ENCODE measurements around the gene CDC14B. TPM values are rescaled to one million over a fixed set of nuclear protein-coding genes. Genes with fewer than 3 reads are reported as not detected.

Gene CDC14B
- total and polyA plus RNA-seq, 2 donors (not counting 1 experiment from before 2014, with no cell fraction given): 2.8 to 8.5 TPM

DNA sequence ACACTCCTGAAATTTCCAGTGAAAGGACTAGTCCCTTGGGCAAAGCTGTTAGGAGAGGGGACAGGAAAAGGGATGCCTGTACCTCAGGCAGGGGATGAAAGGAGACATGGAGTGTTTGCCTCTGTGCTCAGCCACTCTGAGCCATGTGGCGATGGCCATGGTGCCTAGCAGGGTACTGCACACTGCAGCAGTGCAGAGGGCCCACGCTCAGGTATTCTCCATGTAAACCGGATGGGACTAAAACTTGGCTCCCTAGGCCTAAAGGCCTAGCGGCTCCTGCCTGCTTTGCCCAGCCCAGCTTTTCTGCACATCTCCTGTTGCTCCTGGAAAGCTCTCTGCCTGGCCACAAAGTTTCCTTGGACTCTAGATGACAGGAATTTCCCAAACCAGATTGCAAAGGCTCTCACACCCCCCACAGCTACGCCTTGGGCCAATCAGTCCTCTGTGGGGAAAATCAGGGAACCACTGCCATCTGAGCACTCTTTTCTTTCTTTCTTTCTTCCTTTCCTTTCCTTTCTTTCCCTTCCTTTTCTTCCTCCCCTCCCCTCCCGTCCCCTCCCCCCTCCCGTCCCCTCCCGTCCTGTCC is 125.3 kb downstream of the CDC14B start:
- intact Hi-C loops (cut with micrococcal nuclease): no loop called here
- Mint-ChIP-seq H3K27ac (no peak overlapping the region), H3K4me3 (no peak overlapping the region), H3K9me3 (ENCODE audit: insufficient read depth) (no peaks in the 10 kb centered on the region), H3K4me1 (no peaks in the 10 kb centered on the region), H3K27me3 (no peaks in the 10 kb centered on the region)
- Histone ChIP-seq H3K9ac (ENCODE audit: low read length) (no peak overlapping the region), H3K79me2 (ENCODE audit: control insufficient read depth, insufficient read depth, low read length) (no peaks in the 10 kb centered on the region), H3K9me3 (ENCODE audit: control extremely low read depth in 1 of 3, control insufficient read depth in 2 of 3, insufficient read depth in 1 of 3, low read length in 2 of 3) (no peaks in the 10 kb centered on the region), H2AFZ (ENCODE audit: insufficient read depth, low read depth, low read length, poor library complexity, severe bottlenecking) (no peak overlapping the region), H3K4me1 (ENCODE audit: control insufficient read depth in 2 of 2, insufficient read depth in 2 of 2, low read length in 2 of 2) (no peaks in the 10 kb centered on the region), H3K27me3 (replicated peaks in 1 of 4; ENCODE audit: control extremely low read depth in 1 of 4, control insufficient read depth in 3 of 4, insufficient read depth in 4 of 4, low read length in 3 of 4) (no peaks in the 10 kb centered on the region), H3K27ac (ENCODE audit: low read length in 2 of 2) (no peak overlapping the region), H4K20me1 (ENCODE audit: control insufficient read depth, insufficient read depth, low read length, poor library complexity, severe bottlenecking) (no peaks in the 10 kb centered on the region), H3K36me3 (replicated peaks in 1 of 2; ENCODE audit: control extremely low read depth in 1 of 2, control insufficient read depth in 1 of 2, extremely low read depth in 1 of 2, insufficient read depth in 2 of 2, low read length in 1 of 2) (peaks cover 0 to 7% of the 10 kb centered on the region in 2 experiments), H3K4me3 (ENCODE audit: control extremely low read depth in 1 of 5, extremely low read depth in 1 of 5, insufficient read depth in 1 of 5, low read depth in 2 of 5, low read length in 4 of 5) (no peak overlapping the region), H3K4me2 (replicated peaks; ENCODE audit: low read depth, low read length, poor library complexity, severe bottlenecking) (no peak overlapping the region)
- ATAC-seq (ENCODE audit: low read depth) (no peak), DNase-seq (no peak)
- ChIA-PET CTCF (no interaction called here), POLR2A (interaction anchor here (0.7 kb wide), 1 partner anchor 12 kb away, joined by 3 read pairs; no protein-coding TSS in a partner anchor)
- 93% methylated on average over 5 of the region's 8 CpGs for WGBS (ENCODE audit: insufficient coverage)
- TF ChIP-seq, protein P1, sequence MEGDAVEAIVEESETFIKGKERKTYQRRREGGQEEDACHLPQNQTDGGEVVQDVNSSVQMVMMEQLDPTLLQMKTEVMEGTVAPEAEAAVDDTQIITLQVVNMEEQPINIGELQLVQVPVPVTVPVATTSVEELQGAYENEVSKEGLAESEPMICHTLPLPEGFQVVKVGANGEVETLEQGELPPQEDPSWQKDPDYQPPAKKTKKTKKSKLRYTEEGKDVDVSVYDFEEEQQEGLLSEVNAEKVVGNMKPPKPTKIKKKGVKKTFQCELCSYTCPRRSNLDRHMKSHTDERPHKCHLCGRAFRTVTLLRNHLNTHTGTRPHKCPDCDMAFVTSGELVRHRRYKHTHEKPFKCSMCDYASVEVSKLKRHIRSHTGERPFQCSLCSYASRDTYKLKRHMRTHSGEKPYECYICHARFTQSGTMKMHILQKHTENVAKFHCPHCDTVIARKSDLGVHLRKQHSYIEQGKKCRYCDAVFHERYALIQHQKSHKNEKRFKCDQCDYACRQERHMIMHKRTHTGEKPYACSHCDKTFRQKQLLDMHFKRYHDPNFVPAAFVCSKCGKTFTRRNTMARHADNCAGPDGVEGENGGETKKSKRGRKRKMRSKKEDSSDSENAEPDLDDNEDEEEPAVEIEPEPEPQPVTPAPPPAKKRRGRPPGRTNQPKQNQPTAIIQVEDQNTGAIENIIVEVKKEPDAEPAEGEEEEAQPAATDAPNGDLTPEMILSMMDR (IDR thresholded peaks at IDR 0.05): no peak
- TF ChIP-seq EZH2 (IDR thresholded peaks at IDR 0.05; ENCODE audit: borderline replicate concordance, insufficient read depth, low read depth, low read length, poor library complexity, severe bottlenecking): no peak

DNA sequence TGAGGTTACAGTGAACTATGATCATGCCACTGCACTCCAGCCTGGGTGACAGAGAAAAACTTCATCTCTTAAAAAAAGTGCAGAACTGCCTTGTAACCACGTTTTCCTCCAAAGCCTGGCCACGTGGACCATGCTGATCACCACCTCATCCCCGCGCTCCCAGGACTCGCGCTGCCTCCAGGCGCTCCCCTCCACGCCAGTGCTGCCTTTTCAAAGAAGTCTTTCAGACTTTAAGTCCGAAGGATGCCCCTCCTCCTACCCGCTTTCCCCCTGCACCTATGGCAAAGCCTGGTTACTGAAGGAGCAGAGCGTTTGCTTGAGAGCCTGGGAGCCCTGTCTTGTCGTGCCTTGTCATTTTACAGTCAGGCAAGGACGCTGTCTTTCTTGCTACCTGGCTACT is 125.9 kb downstream of the CDC14B start:
- H3K9me3 ChIP-seq (ENCODE audit: control extremely low read depth in 1 of 3, control insufficient read depth in 2 of 3, insufficient read depth in 1 of 3, low read length in 2 of 3): no peaks in the 10 kb centered on the region
- no peaks in the 10 kb centered on the region for H3K4me1 ChIP-seq (ENCODE audit: control insufficient read depth in 2 of 2, insufficient read depth in 2 of 2, low read length in 2 of 2)
- no peak overlapping the region for H3K27ac ChIP-seq (ENCODE audit: low read length in 2 of 2)
- H2AFZ ChIP-seq (ENCODE audit: insufficient read depth, low read depth, low read length, poor library complexity, severe bottlenecking): no peak overlapping the region
- no peak overlapping the region for H3K9ac ChIP-seq (ENCODE audit: low read length)
- Mint-ChIP-seq H3K4me3 (no peak overlapping the region), H3K9me3 (ENCODE audit: insufficient read depth) (no peaks in the 10 kb centered on the region), H3K27ac (no peak overlapping the region), H3K4me1 (no peaks in the 10 kb centered on the region), H3K27me3 (no peaks in the 10 kb centered on the region)
- no peak for TF ChIP-seq EZH2 (IDR thresholded peaks at IDR 0.05; ENCODE audit: borderline replicate concordance, insufficient read depth, low read depth, low read length, poor library complexity, severe bottlenecking)
- TF ChIP-seq, protein P1 (IDR thresholded peaks at IDR 0.05): no peak
- POLR2A ChIA-PET: no interaction called here
- H3K27me3 ChIP-seq (replicated peaks in 1 of 4; ENCODE audit: control extremely low read depth in 1 of 4, control insufficient read depth in 3 of 4, insufficient read depth in 4 of 4, low read length in 3 of 4): no peaks in the 10 kb centered on the region
- intact Hi-C loops (cut with micrococcal nuclease): no loop called here
- CTCF ChIA-PET: no interaction called here
- H4K20me1 ChIP-seq (ENCODE audit: control insufficient read depth, insufficient read depth, low read length, poor library complexity, severe bottlenecking): no peaks in the 10 kb centered on the region
- no peak overlapping the region for H3K4me3 ChIP-seq (ENCODE audit: control extremely low read depth in 1 of 5, extremely low read depth in 1 of 5, insufficient read depth in 1 of 5, low read depth in 2 of 5, low read length in 4 of 5)
- ATAC-seq (ENCODE audit: low read depth): no peak
- H3K36me3 ChIP-seq (replicated peaks in 1 of 2; ENCODE audit: control extremely low read depth in 1 of 2, control insufficient read depth in 1 of 2, extremely low read depth in 1 of 2, insufficient read depth in 2 of 2, low read length in 1 of 2): peaks cover 0 to 12% of the 10 kb centered on the region in 2 experiments
- DNase-seq: no peak
- no peak overlapping the region for H3K4me2 ChIP-seq (replicated peaks; ENCODE audit: low read depth, low read length, poor library complexity, severe bottlenecking)
- 88% methylated on average over 10 of the region's 13 CpGs for WGBS (ENCODE audit: insufficient coverage)
- H3K79me2 ChIP-seq (ENCODE audit: control insufficient read depth, insufficient read depth, low read length): no peaks in the 10 kb centered on the region

Measured in B cell (primary cell).